Liver (tissue), 3 donors: ENCODE measurements around the gene PSEN1.

Source experiments
- FOXA1 ChIP-seq: IDR thresholded peaks from 2 replicates; pipeline ENCODE4 v1.6.1; 2016; ENCODE audit warnings: antibody characterized with exemption
- GABPA ChIP-seq, 2 donors: IDR thresholded peaks in 1 of 2; conservative IDR thresholded peaks in 1 of 2; 2 replicates each; pipeline ENCODE4 v1.6.1; 2016; ENCODE audit warnings: antibody characterized with exemption in 2 of 2, mild to moderate bottlenecking in 1 of 2, moderate library complexity in 1 of 2
- NR2F2 ChIP-seq: IDR thresholded peaks from 2 replicates; pipeline ENCODE4 v1.6.1; 2016; ENCODE audit warnings: antibody characterized with exemption
- RAD21 ChIP-seq, 2 donors: IDR thresholded peaks; 2 replicates each; pipeline ENCODE4 v1.6.1; 2016; ENCODE audit warnings: antibody characterized with exemption in 2 of 2, mild to moderate bottlenecking in 2 of 2
- RXRA ChIP-seq, 2 donors: IDR thresholded peaks; 2 replicates each; pipeline ENCODE4 v1.6.1; 2017 to 2018; ENCODE audit warnings: antibody characterized with exemption in 2 of 2, mild to moderate bottlenecking in 1 of 2
- ZBTB33 ChIP-seq: IDR thresholded peaks from 2 replicates; pipeline ENCODE4 v1.6.1; 2016; ENCODE audit warnings: antibody characterized with exemption
- TF ChIP-seq, protein P1 (sequence below): IDR thresholded peaks from 2 replicates; pipeline ENCODE4 v1.6.1; 2016; ENCODE audit warnings: antibody characterized with exemption, mild to moderate bottlenecking
- TF ChIP-seq, protein P2 (sequence below): fragments of 150-350 bp; IDR thresholded peaks from 2 replicates; pipeline ENCODE4 v1.5.1; 2017; ENCODE audit warnings: improper control_type of control experiment, low read depth, low read length; ENCODE audit not compliant: missing input control
- TF ChIP-seq, protein P3 (sequence below): IDR thresholded peaks from 2 replicates; pipeline ENCODE4 v1.6.1; 2016; ENCODE audit warnings: antibody characterized with exemption
- donor health status: healthy.
- donor health status: healthy.

DNA sequence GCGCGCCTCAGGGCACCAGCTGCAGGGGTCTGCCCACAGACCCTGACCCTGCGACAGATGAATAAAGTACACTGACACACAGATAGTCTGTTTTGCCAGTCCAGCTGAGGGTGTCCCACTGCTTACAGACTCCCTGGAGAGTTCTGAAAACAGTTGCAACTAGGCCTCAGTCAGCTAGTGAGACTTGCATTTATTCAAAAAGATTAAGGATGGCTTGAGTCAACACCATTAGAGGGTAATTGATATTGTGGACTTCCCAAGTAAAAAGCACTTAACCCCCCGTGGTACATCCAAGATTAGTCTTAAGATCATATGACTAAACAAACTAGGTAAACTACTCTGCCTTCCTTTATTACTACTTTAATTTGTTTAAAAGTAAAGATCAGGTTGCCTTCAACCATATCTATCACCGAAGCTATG is 11.1 kb upstream of the PSEN1 start:
- no peak for TF ChIP-seq GABPA (IDR thresholded peaks at IDR 0.05 in 1 of 2, conservative IDR thresholded peaks at IDR 0.05 in 1 of 2)
- TF ChIP-seq, protein P1, sequence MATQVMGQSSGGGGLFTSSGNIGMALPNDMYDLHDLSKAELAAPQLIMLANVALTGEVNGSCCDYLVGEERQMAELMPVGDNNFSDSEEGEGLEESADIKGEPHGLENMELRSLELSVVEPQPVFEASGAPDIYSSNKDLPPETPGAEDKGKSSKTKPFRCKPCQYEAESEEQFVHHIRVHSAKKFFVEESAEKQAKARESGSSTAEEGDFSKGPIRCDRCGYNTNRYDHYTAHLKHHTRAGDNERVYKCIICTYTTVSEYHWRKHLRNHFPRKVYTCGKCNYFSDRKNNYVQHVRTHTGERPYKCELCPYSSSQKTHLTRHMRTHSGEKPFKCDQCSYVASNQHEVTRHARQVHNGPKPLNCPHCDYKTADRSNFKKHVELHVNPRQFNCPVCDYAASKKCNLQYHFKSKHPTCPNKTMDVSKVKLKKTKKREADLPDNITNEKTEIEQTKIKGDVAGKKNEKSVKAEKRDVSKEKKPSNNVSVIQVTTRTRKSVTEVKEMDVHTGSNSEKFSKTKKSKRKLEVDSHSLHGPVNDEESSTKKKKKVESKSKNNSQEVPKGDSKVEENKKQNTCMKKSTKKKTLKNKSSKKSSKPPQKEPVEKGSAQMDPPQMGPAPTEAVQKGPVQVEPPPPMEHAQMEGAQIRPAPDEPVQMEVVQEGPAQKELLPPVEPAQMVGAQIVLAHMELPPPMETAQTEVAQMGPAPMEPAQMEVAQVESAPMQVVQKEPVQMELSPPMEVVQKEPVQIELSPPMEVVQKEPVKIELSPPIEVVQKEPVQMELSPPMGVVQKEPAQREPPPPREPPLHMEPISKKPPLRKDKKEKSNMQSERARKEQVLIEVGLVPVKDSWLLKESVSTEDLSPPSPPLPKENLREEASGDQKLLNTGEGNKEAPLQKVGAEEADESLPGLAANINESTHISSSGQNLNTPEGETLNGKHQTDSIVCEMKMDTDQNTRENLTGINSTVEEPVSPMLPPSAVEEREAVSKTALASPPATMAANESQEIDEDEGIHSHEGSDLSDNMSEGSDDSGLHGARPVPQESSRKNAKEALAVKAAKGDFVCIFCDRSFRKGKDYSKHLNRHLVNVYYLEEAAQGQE, result no peak
- TF ChIP-seq, protein P2, sequence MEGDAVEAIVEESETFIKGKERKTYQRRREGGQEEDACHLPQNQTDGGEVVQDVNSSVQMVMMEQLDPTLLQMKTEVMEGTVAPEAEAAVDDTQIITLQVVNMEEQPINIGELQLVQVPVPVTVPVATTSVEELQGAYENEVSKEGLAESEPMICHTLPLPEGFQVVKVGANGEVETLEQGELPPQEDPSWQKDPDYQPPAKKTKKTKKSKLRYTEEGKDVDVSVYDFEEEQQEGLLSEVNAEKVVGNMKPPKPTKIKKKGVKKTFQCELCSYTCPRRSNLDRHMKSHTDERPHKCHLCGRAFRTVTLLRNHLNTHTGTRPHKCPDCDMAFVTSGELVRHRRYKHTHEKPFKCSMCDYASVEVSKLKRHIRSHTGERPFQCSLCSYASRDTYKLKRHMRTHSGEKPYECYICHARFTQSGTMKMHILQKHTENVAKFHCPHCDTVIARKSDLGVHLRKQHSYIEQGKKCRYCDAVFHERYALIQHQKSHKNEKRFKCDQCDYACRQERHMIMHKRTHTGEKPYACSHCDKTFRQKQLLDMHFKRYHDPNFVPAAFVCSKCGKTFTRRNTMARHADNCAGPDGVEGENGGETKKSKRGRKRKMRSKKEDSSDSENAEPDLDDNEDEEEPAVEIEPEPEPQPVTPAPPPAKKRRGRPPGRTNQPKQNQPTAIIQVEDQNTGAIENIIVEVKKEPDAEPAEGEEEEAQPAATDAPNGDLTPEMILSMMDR, result no peak
- no peak for TF ChIP-seq FOXA1
- TF ChIP-seq, protein P3, sequence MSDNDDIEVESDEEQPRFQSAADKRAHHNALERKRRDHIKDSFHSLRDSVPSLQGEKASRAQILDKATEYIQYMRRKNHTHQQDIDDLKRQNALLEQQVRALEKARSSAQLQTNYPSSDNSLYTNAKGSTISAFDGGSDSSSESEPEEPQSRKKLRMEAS, result no peak
- no peak for TF ChIP-seq RAD21 (IDR thresholded peaks at IDR 0.05)
- TF ChIP-seq RXRA (IDR thresholded peaks at IDR 0.05), result no peak
- no peak for TF ChIP-seq ZBTB33
- TF ChIP-seq NR2F2, result no peak
